Measurements from ENCODE around the gene ZNF28.
"Not testable (repeated sequence)": the region's sequence is repeated elsewhere in the genome, so short reads cannot be mapped to it uniquely, and the experiment has no call there.

ZNF28 gene

DNA sequence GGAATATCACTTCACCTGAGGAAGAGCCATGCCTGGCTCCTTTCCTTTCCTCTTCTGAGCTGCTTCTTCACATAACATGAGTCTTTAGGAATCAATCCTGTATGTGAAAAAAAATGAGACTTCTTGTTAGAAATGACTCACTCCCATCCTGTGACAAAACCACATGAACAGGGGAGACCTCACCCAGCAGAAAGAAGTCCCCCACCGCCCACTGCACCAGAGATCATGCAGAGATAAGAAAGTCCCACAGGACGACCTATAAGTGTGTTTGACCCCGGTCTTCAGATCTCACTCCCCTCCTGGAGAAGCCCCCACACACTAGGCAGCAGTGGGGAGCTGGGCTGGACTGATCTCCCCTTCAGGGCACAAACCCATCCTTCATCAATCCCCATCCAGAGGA is 42.6 kb downstream of the ZNF28 start:
- no peak for DNase-seq (ENCODE audit: low read depth)

- not testable (repeated sequence) for DNase-seq (ENCODE audit: low read depth)
Measured at GRCh38 chr19:52756447-52756846, 65.0 kb downstream of the ZNF28 start.

- no peak for DNase-seq (ENCODE audit: low read depth)
Measured at GRCh38 chr19:52749780-52750179, 71.7 kb downstream of the ZNF28 start.

GRCh38 chr19:52748336-52748950 is 73.0 kb downstream of the ZNF28 start:
- no peak for DNase-seq (ENCODE audit: low read depth)

All from stimulated activated CD8-positive, alpha-beta memory T cell treated with anti-CD3 and anti-CD28 coated beads, Interleukin-15, amount 100 ng/mL, for 1 hour (primary cell).